GM12891 (cell line): ENCODE data around the gene PLK2. TPM values are rescaled to one million over a fixed set of nuclear protein-coding genes. Genes with fewer than 3 reads are reported as not detected.

ENCODE experiments used
- DNase-seq: peaks from one replicate; pipeline ENCODE4 v3.0.0; 2011; ENCODE audit warnings: low spot score; ENCODE audit not compliant: insufficient read length
- FAIRE-seq: peaks from 2 replicates; lab custom pipeline; 2011; peaks lifted over from hg19 to GRCh38; lab: Jason Lieb, UNC
- PAX5 ChIP-seq: IDR thresholded peaks from 2 replicates; pipeline ENCODE4 v1.6.1; 2011; ENCODE audit warnings: low read length, moderate library complexity, mild to moderate bottlenecking; ENCODE audit not compliant: insufficient read depth, severe bottlenecking
- POLR2A ChIP-seq: IDR thresholded peaks from 2 replicates; pipeline ENCODE4 v1.6.1; 2011; ENCODE audit warnings: low read depth, low read length, control low read depth
- POLR2AphosphoS5 ChIP-seq: IDR thresholded peaks from 2 replicates; pipeline ENCODE4 v1.6.1; 2011; ENCODE audit warnings: low read depth, low read length, control low read depth
- POU2F2 ChIP-seq: IDR thresholded peaks from 2 replicates; pipeline ENCODE4 v1.6.1; 2011; ENCODE audit warnings: low read depth, mild to moderate bottlenecking, control low read depth, low read length, moderate library complexity
- SPI1 ChIP-seq: IDR thresholded peaks from 2 replicates; pipeline ENCODE4 v1.6.1; 2011; ENCODE audit warnings: low read depth, low read length, control low read depth
- TAF1 ChIP-seq: IDR thresholded peaks from 2 replicates; pipeline ENCODE4 v1.6.1; 2011; ENCODE audit warnings: low read depth, low read length, control low read depth
- polyA plus RNA-seq: library from polyadenylated mRNA; unstranded; fragments of >200 nt; gene quantifications from one replicate; pipeline ENCODE4 v1.2.1, GENCODE V29; 2012; ENCODE audit warnings: low read depth, missing spikeins, inconsistent platforms; ENCODE audit not compliant: missing spikeins

The PLK2 gene
- 0.91 TPM for polyA plus RNA-seq

- TF ChIP-seq PAX5 (no peak), POLR2A (no peak), POU2F2 (no peak), POLR2AphosphoS5 (no peak), SPI1 (no peak)
- DNase-seq, result peak; percentile 42
- no peak for FAIRE-seq
Observed at GRCh38 chr5:58460002-58460731, at the start of gene PLK2. Gene PLK2, minus strand, starts transcription at chr5:58460086. Its CDS starts 127 bp downstream, at chr5:58459959.

GRCh38 chr5:58507715-58508114, 47.8 kb upstream of the PLK2 start:
- TF ChIP-seq TAF1 (no peak), PAX5 (no peak), SPI1 (no peak), POLR2AphosphoS5 (no peak), POU2F2 (no peak), POLR2A (no peak)
- FAIRE-seq (peak; percentile 38), DNase-seq (no peak)

GRCh38 chr5:58505971-58506640, 46.2 kb upstream of the PLK2 start:
- TF ChIP-seq POLR2AphosphoS5 (no peak), POU2F2 (no peak), TAF1 (no peak), POLR2A (no peak), PAX5 (no peak), SPI1 (peak; percentile 67; the same call in 1 of the 2 replicates)
- DNase-seq (no peak), FAIRE-seq (no peak)

GRCh38 chr5:58505502-58505901, 45.6 kb upstream of the PLK2 start:
- no peak for DNase-seq
- no peak for TF ChIP-seq PAX5
- TF ChIP-seq SPI1, result no peak
- FAIRE-seq, result no peak

- DNase-seq (no peak), FAIRE-seq (no peak)
- TF ChIP-seq PAX5, result no peak
- no peak for TF ChIP-seq POLR2A
- no peak for TF ChIP-seq TAF1
- TF ChIP-seq SPI1, result no peak
- TF ChIP-seq POLR2AphosphoS5, result no peak
- no peak for TF ChIP-seq POU2F2
Observed at GRCh38 chr5:58504766-58505165, 44.9 kb upstream of the PLK2 start.

- no peak for TF ChIP-seq POLR2AphosphoS5
- no peak for TF ChIP-seq SPI1
- TF ChIP-seq TAF1, result no peak
- no peak for TF ChIP-seq PAX5
- DNase-seq (no peak), FAIRE-seq (no peak)
Observed at GRCh38 chr5:58503390-58504046, 43.6 kb upstream of the PLK2 start.

- FAIRE-seq, result no peak
- no peak for TF ChIP-seq TAF1
- TF ChIP-seq POU2F2, result no peak
- no peak for TF ChIP-seq SPI1
- TF ChIP-seq POLR2A, result no peak
- no peak for TF ChIP-seq POLR2AphosphoS5
- TF ChIP-seq PAX5, result no peak
- no peak for DNase-seq
Observed at GRCh38 chr5:58501778-58502417, 42.0 kb upstream of the PLK2 start.

GRCh38 chr5:58499941-58500340, 40.1 kb upstream of the PLK2 start:
- DNase-seq (no peak), FAIRE-seq (no peak)
- no peak for TF ChIP-seq SPI1
- no peak for TF ChIP-seq POLR2A
- no peak for TF ChIP-seq POLR2AphosphoS5
- TF ChIP-seq POU2F2, result no peak
- TF ChIP-seq PAX5, result no peak
- no peak for TF ChIP-seq TAF1

GRCh38 chr5:58499231-58499630, 39.3 kb upstream of the PLK2 start:
- DNase-seq (no peak), FAIRE-seq (no peak)
- TF ChIP-seq SPI1 (no peak), PAX5 (no peak), POLR2AphosphoS5 (no peak), POU2F2 (no peak), TAF1 (no peak), POLR2A (no peak)
